GM19395 (cell line): ENCODE data around the gene PI16.

ENCODE experiments used
- ATAC-seq: cut with Tn5 transposase; IDR thresholded peaks from one replicate; pipeline ENCODE4 v1.9.1; 2021; ENCODE audit warnings: mild to moderate bottlenecking, moderate library complexity; ENCODE audit not compliant: unreplicated experiment

PI16 gene

DNA sequence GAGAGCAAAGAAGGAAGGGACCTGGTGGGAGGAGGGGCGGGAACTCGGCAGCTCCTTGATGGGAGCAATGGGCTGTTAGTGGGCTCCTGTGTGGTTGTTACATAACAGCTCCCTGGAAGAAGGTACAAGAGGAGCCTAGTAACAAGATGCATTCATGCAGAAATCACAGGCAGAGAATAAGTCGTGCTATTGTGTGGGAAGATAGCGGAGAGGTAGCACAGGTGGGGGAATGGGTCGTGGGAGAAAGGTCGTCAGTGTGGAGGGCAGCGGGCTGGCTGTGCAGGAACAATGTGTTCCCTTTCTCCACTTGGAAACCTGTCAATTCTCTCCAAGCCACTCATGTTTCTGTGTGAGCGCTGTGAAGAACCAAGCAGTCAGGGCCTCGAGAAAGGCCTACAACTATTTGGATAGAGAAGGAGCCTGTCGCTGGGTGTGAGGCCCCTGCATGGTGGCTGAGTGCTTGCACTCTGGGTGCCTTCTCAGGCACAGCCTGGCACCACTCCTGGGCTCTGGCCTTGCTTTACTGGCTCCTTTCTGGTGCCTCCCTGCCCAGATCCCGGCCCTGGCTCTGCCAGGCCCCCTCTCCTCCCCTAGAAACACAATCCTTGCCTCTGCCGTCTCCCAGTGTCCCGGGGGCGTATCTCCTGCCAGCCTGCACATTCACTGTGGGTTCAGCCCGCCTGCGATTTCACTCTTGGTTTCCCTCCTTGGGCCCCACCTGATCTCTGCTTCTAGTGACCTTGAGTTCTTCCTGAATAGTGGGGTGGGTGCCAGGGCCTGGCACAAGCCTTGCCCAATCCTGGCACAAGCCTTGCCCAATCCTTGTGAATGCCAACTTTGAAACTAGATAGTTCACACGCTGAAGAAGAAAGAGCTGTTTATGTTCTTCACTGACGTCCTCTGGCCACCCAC, 43.5 kb downstream of the PI16 start:
- no peak for ATAC-seq

DNA sequence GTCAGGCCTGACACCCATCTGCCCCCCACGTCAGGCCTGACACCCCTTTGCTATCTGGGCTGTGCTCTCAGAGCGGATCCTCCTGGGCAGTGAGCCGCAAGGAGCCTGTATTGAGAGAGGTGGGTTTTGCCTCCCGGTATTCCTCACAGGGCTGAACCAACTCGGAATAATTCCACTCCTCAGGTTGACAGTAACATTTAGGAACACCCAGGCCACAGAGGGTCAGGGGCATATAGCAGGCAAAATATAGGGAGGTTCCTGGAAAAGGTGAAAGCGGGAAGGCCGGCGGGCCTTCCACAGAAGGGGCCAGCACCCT, 44.1 kb downstream of the PI16 start:
- no peak for ATAC-seq

DNA sequence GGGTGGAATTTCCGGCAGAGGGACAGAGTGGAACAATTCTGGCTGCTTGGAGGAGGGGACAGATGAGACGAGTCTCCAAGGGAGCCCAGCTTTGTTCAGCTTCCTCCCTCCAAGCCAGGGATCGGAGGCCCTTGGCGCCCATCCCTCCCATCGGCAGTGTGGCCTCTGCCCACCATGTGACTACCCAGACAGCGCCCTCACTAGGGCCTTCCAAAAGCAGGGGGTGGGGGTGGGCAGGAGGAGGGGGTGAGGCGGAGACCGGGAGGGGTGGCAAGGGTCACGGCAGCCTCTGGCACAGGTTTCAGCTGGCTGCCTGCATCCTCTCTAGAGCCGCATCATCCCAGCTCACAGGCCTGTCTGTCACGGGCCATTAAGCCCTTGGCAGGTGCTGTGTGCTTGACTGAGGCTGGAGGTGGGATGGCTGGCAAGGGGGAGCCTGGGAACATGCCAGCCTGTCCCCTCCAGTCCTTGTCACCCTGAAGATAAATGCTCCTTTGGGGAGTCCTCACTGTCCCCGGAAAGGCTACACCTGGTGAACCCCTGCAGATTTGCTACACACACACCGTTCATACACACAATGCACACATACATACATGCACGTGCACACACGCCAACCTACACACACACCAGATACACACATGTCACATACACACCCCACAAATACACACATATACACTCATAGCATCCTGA, 44.7 kb downstream of the PI16 start:
- no peak for ATAC-seq

DNA sequence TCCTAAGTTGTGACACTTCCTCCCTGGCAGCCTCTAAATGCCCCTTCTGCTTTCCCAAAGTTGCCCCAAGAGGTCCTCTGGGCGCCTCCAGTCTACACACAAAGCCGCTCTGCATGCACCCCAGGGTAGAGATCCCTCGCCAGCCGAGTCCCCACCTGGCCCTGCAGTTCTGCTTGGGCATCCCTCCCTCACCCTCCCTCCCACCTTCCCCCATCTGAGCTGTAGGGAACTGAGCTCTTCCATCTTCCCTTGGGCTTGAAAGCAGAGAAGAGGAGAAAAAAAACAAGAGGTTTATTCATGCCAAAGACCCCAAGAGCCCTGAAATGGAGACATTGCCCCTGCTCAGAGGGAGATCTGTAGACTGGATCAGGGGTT, 45.2 kb downstream of the PI16 start:
- ATAC-seq = no peak

DNA sequence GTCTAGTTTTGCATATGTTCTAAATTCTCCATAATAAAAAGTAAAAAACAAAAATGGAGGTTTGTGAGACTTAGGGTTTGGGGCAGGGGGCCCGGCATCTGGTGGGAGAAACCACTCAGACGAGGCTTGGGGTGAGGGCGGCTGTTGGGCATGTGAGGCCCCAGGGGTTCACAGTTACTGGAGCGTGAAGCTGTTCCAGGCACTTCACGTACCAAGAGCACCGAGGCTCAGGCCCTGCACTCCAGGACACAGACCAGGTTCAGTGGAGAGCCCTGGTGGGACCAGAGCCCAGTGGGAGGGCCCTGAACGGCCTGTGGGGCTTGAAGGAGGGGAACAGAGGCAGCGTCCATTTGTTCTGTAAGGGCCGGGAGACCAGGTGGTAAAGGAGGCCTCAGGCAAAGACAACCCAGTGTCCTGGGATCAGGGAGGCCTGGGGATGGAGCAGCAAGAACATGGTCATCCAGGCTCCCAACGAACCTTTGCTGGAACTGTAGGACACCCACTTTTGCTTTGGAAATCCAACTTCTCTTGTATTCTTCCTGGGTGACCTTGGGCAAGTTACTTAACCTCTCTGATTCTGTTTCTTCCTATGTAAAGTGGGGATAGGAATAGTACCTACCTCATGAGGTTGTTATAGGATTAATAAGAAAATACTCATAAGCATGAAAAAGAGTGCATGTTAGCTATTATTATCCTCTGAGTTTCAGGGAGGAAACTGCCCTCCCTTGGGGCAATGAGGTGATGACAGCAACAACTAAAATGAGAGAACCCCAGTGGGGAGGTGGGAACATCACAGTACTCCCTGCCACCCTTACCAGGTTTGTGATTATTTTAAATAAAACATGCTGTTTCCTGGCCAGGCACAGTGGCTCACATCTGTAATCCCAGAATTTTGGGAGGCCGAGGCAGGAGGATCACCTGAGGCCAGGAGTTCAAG, 49.8 kb downstream of the PI16 start:
- no peak for ATAC-seq

DNA sequence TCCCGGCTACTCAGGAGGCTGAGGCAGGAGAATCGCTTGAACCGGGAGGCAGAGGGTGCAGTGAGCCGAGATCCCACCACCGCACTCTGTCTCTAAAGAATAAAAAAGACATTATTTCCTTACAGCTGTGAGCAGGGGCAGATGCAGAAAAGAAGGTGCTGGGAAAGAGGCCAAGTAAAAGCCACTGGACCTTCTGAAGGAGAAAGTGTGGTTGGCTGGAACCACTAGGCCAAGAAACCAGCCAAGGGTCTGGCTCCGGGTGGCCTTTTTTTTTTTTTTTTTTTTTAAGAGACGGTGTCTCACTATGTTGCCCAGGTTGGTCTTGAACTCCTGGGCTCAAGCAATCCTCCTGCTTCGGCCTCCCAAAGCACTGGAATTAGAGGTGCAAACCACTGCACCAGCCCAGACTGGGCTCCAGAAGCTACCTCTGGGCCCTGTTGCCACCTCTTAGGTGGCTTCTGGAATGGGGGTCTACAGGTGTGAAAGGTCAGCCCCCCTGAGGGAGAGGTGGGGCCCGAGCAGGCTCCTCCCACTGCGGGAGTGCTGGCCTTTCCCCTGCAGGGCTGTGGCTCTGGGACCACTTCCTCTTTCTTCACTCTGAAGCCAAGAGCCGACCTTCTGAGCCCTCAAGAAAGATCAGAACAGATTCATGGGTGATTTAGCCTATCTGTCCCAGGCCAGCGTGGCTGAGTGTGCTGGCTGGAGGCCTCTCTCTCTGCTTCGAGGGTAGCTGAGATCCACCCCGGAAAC, 50.7 kb downstream of the PI16 start, which contains the start of gene FGD2:
TSS of gene FGD2 (plus strand) at position 595 of the 750 bp plus-strand sequence. CDS start 163 bp downstream, outside the sequence.
- peak; percentile 77 for ATAC-seq

DNA sequence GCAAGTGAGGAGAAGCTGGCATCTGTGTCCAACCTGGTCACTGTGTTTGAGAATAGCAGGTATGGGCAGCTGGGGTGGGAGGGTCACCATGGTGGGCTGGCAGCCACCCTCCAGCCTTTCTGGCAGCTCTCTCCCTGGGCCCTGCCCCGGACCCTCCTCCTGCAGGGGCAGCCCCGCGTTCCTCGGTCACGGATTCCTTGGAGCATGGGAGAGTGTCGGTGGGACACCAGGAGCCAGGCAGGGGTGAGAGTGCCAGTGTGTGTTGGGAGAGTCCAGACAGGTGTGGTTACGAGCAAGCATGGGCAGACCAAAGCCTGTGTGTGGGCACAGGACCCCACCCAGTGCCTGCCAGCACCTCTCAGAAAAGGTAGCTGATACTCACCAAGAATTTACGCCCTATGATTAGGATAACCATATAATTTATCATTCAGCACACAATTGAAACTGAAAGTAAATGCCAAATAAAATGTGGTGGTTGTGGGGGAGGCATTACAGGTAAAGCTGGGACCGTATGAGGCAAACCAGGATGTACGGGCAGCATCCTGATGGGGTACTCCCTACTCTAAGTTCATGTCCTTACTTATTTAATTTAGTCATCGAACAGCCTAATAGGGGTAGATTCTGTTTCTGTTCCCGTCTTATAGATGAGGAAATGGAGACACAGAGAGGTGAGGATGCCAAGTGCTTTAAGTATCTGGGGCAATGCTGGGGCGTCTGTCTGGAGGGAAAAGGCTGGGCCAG, 51.5 kb downstream of the PI16 start:
- ATAC-seq = peak; percentile 14

DNA sequence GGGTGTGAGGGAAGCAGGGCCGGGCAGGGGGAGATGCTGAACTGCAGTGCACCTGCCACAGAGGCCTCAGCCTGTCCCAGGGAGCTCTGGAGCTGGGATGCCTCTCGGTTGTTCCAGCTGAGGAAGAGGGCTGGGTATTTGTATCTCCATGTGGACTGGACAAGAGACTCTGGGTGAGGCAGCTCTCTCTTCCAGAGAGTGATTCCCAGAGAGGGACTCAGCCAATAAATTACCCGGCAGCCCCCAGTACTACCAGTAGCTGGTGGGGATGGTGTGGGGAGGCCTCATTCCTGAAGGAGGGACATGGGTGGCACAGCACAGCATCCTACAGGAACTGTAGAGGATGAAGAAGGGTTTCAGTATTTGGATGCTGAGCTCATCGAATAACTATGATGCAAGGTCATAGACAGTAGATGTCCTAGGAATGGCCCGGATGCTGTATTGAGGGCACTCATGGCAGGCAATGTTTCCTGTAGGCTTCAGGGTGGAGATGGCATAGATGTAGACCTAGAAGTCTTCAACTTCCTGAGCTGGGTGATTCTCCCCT, 52.3 kb downstream of the PI16 start:
- no peak for ATAC-seq

DNA sequence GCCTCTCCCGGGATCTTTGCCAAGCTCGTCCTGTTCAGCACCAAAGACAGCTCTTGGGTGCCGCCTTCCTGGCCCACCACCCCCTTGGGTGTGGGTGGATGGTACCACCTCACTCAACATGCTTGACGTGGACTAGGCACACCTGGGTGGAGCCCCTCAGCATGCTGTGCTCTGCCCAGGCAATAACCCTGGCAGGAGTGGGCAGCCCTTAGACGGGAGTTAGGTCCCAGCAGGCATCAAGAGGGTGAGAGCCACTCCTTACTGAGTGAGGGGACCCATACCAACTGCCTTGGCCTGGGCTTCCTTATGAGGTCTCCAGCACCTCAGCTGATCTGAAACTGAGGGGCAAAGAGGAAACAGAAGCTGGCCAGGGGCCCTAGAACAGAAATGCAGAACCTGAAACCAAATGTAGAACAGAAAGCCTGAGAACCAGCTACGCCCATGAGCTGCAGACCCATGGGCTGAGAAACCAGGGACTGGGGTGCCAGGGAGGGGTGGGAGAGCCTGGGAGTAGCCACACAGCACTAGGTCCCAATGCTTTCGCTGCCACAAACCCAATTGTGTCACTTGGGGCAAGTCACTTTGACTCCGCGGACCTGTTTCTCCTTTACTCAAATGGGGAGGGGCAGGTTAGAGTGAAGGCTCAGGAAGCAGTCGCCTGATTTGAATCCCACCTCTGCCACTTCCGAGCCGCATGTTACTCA, 53.0 kb downstream of the PI16 start:
- ATAC-seq = no peak

DNA sequence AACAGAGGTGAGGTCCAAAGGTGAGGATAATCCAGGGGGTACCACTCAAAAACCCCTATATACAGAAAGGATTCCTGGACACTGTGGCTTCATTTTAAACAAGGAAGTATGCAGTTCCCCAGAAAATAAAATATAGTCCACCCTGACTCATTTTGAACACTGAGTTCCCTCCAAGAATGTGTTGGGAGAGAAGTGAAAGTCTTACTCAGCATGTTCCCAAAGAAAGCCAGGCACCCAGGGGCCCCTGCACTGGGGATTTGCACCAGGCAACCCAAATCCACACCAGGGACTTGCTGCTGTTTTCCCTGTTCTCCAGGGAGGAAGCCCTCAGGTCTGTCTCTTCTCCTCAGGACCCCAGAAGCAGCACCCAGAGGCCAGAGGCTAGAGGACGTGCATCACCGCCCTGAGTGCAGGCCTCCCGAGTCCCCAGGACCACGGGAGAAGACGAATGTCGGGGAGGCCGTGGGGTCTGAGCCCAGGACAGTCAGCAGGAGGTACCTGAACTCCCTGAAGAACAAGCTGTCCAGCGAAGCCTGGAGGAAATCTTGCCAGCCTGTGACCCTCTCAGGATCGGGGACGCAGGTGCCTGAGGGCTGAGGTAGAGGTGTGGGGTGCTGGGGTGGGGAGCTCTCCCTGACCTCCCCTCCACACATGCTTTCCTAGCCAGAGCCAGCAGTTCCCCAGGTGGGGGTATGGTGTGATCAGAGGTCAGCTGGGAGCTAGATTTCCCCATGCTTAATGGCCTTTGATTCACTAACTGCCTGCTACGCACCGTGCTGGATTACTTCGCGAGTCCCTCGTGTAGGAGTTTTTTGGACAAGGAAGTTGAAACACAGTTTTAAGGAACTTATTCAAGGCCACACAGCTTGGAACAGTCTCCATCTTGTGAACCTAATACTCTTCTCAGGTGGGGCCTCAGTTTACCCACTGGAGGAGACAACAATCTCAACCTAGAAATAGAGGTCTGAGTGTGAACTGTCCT, 54.2 kb downstream of the PI16 start:
- no peak for ATAC-seq

DNA sequence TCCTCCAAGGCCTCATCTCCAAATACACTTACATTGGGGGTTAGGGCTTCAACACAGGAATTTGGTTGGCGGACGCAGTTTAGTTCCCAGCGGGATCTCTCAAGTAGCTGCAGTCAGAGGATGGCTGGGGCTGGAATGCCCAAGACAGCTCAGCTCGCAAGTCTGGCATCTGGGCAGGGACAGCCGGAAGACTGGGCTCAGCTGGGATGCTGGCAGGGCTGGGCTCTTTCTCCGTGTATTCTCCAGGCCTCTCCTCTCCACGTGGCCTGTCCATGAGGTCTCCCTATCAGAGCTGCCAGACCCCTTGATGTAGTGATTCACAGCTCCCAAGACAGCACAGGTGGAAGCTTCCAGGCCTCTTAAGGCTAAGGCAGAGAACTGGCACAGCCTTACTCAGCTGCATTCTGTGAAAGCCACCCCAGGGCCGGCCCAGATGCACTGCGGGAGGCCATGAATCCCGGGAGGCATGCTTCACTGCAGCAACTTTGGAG, 55.9 kb downstream of the PI16 start:
- no peak for ATAC-seq

DNA sequence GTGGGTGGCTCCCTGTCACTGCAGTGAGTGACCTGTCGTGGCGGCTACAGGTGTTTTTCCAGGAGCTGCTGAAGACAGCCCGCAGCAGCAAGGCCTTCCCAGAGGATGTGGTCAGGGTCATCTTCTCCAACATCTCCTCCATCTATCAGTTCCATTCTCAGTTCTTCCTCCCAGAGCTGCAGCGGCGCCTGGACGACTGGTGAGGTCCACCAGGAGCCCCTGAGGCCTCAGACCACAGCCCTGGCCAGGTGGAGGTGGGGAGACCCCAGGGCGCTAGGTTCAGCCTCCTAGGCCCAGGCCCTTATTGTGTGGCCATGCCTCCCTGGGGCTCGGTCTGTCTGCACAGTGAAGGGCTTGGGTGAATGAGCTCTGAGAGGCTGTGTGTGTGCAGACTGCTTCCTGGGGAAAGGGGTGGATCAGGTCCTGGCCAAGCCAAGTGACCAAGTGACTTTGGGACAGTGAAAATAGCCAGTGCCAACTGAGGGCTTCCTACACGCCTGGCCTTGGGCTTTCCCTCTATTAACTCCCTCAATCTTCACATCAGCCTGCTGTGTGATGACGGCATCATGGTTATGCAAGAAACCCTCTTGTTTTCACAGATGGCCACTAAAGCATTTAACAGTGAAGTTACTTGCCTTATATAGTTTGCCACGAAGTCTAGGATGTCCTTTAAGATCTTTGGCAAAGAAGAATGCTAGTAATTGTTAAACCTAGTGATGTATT, 57.3 kb downstream of the PI16 start:
- ATAC-seq = no peak

DNA sequence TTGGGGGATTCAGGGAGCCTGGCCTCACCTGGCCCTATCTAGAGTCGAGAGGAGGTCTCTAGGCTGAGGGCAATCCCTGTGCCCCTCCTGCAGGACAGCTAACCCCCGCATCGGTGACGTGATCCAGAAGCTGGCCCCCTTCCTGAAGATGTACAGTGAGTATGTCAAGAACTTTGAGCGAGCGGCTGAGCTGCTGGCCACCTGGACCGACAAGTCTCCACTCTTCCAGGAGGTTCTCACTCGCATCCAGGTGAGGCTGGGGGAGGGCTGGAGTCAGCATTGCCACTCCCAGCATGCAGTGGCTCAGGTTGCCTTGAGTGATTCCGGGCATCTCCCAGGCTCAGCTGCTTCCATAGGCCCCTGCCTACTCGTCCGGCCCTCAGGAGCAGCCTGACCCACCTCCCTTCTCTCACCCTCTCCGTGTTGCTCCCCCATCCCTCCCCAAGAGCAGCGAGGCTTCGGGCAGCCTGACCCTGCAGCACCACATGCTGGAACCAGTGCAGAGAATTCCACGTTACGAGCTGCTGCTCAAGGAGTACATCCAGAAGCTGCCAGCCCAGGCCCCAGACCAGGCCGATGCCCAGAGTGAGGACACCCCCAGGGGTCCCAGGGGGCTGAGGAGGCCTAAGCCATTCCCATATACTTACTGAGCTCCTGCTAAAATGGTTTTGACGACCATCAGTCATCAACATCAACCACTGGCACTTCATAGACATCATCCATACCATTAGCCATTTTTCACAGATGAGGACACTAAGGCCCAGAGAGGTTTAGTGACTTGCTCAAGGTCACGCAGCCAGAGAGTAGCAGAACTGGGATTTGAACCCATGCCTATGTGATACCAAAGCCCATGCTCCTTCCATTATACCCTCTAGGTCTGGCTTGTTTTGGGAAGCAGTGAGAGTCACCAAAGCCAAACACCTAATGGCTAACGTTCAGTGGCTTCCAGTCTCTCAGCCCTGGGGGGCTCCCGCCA, 59.3 kb downstream of the PI16 start:
- ATAC-seq = no peak
